NCI-H146 treated with DMSO at 0.1 percent for 48 hours (cell line): ENCODE results near the gene ADAMTS14.
A peak's percentile ranks its signal among the peaks of the same experiment; 100 is the strongest.

Experiments used
- DNase-seq: peaks from one replicate; lab custom pipeline; 2025; ENCODE audit not compliant: unreplicated experiment; lab: John Stamatoyannopoulos, UW

The ADAMTS14 gene

GRCh38 chr10:70748801-70749573 lies 76.7 kb downstream of the ADAMTS14 start:
- DNase-seq, result no peak

GRCh38 chr10:70749756-70750155 lies 77.5 kb downstream of the ADAMTS14 start:
- no peak for DNase-seq

- no peak for DNase-seq
Measured at GRCh38 chr10:70750156-70750703, 77.9 kb downstream of the ADAMTS14 start.

- DNase-seq, result no peak
Measured at GRCh38 chr10:70751356-70751755, 79.0 kb downstream of the ADAMTS14 start.

GRCh38 chr10:70751991-70752390 lies 79.7 kb downstream of the ADAMTS14 start:
- no peak for DNase-seq

DNA sequence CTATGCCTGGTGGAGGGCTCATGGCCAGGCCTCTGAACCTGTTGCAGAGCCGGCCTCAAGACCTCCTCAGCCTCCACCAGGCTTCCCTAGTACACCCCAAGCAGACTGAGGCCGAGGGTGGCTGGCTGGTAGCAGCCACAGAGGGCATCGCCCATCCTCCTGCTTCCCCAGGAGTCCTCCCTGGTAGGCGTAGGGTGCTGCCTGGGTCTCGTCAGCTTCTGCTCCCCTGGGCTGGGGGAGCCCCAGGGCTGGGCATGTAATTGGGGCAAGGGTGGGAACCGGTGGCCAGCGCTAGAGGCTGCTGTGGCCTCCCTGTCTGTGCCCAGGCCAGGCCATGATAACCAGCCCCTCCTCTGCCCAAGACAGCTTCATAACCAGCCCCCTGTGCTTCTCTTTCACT lies 80.3 kb downstream of the ADAMTS14 start:
- no peak for DNase-seq

DNA sequence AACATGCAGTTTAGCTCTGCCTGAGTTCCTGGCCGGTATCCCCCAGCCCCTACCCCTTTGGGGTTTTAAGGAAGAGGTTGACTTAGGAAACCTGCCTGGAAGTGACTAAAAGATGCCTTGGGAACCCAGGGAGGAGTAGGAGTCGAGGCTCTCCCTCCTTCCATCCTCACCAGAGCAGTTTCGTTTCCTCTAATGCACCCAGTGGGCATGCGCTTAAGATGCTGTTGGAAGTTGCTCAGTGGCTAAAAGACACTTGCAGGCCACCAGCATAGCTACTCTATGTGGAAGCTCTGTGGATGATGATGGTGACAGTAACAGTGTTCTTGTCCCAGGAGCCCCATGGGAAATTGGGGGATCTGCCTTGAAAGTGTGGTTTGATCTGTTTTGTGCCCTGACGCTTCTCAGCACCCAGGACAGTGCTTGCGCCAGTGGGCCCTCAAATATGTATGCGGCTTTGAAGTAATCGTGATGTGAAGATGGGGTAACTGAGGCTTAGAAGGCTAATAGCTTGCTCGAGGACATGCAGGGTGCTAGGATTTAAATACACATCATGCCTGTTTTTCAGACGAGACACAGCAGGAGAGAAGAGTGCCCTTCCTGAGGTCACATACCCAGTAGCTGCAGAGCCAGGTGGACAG lies 80.8 kb downstream of the ADAMTS14 start:
- DNase-seq, result no peak

DNA sequence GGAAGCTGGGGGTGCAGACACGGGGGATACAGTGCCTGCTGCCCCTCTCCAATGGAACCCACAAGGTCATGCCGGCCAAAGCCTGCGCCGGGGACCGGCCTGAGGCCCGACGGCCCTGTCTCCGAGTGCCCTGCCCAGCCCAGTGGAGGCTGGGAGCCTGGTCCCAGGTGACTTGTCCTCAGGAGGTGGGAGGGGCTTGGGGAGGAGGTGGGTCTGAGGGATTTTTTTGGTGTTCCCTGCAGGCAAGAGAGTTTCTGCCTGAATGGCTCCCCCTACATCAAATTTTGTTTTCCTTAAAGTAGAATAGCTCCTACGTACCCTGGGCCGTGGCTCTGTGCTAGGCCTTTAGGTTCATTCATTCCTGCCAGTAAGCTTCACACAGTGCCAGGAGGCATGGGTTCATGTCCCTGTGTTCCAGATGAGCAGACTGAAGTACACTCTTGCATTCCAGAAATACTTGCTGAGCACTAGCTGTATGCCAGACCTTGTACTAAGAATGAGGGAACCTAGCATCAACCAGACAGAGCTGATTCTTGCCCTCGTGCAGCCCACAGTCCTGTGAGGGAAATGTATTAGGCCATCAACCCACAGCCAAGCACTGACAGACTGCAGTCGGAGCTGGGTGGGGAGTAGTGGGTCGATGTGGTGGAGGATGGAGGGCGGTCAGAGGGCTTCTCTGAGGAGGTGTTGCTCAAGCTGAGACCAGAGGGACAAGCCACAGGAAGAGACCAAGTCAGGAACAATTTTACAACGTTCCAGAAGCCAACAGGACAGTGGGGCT lies 81.7 kb downstream of the ADAMTS14 start:
- DNase-seq, result no peak

- DNase-seq, result no peak
Measured at GRCh38 chr10:70756700-70757360, 84.5 kb downstream of the ADAMTS14 start.

GRCh38 chr10:70757856-70758255 lies 85.5 kb downstream of the ADAMTS14 start:
- no peak for DNase-seq

DNA sequence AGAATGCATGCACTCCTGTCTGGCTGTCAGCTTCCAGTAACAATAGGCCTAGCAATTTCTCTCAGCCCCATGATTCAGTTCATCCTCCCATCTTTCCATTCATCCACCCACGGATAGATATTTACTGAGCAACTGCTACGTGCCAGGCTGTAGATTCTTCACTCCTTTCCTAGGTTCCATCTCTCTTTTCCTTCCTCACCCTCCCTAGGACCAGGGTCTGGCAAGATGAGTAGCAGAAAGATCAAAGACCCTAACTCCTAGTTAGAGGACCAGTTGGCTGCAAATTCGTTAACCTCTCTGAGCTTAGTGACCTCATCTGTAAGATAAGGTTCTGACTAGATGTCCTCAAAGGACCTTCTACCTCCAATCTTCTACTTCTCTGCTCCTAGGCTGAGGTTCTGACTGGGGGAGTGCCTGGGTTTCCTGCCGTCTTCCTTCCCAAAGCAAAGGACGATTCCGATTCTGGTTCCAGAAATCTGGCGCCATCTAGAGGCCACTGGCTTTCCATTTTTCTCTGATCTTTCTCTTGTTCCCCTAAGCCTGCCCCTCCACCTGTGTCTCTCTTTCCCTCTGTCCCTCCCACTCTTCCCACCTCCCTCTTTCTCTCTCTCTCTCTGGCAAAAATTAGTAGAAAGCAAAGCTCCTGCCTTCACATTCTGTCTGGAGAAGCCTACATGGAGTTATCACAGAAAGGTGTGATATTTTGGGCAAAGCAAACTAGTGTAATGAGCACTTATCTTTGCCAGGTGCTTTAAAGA lies 86.6 kb downstream of the ADAMTS14 start:
- peak; percentile 61 for DNase-seq

- DNase-seq, result no peak
Measured at GRCh38 chr10:70759781-70760180, 87.5 kb downstream of the ADAMTS14 start.

- DNase-seq, result no peak
Measured at GRCh38 chr10:70760271-70760787, 88.0 kb downstream of the ADAMTS14 start.

DNA sequence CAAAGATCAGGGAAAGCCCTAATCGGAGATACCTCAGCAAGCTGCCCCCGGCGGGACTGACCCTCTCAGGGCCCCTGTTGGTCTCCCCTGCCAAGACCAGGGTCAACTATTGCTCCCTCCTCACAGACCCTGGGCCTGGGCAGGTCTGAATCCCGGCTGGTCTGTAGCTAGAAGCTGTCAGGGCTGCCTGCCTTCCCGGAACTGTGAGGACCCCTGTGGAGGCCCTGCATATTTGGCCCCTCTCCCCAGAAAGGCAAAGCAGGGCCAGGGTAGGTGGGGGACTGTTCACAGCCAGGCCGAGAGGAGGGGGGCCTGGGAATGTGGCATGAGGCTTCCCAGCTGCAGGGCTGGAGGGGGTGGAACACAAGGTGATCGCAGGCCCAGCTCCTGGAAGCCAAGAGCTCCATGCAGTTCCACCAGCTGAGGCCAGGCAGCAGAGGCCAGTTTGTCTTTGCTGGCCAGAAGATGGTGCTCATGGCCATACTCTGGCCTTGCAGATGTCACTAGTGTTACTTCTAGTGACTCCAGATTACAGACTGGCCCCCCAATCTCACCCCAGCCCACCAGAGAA lies 88.8 kb downstream of the ADAMTS14 start:
- no peak for DNase-seq

DNA sequence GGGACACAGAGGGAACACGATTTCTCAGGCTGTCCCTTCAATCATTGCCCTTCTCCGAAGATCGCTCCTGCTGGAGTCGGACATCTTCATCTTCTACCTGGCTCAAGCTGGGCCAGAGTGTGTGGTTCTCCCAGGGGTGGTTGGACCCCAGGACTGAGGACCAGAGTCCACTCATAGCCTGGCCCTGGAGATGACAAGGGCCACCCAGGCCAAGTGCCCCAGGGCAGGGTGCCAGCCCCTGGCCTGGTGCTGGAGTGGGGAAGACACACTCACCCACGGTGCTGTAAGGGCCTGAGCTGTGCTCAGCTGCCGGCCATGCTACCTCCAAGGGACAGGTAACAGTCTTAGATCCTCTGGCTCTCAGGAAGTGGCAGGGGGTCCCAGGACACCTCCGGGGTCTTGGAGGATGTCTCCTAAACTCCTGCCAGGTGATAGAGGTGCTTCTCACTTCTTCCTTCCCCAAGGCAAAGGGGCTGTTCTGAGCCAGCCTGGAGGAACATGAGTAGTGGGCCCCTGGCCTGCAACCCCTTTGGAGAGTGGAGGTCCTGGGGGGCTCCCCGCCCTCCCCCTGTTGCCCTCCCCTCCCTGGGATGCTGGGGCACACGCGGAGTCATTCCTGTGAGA lies 89.5 kb downstream of the ADAMTS14 start:
- DNase-seq, result no peak

DNA sequence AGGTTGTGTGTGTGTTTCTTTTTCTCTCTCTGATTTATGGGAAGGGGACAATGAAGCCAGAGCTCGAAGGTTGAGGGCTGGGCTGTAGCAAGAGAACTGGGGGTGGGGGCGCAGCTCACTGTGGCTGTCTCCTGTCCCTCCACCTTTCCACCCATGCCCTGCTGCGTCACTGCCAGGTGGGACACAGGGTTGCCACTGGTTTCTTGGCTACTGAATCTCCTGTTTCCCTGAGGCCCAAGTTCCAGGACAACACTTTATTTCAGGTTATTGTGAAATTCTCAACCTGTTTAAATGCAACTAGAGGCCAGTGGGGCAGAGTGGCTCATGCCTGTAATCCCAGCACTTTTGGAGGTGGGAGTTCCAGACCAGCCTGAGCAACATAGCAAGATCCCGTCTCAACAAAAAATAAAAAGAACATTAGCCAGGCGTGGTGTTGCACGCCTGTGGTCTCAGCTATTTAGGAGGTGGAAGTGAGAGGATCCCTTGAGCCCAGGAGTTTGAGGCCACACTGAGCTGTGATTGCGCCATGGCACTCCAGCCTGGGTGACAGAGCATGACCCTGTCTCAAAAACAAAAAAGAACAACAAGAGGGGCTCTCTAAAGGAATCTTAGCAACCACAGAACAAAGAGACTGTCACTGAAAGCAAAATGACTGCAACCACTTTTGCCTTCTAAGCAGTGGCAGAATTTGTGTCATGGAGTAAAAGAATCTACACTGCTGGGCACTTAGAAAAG lies 90.3 kb downstream of the ADAMTS14 start:
- DNase-seq, result no peak

GRCh38 chr10:70763567-70763966 lies 91.3 kb downstream of the ADAMTS14 start:
- DNase-seq, result no peak

GRCh38 chr10:70765794-70766594 lies 93.7 kb downstream of the ADAMTS14 start:
- DNase-seq, result no peak
